ENCODE data around the gene ARSD. TPM values are rescaled to one million over a fixed set of nuclear protein-coding genes. Genes with fewer than 3 reads are reported as not detected.
"Not testable (repeated sequence)": the region's sequence is repeated elsewhere in the genome, so short reads cannot be mapped to it uniquely, and the experiment has no call there.

Gene ARSD
- total RNA-seq, 2 experiments from 2014 or later, result 0.98 to 1.2 TPM

GRCh38 chrX:2907295-2907694, 21.8 kb downstream of the ARSD start:
- DNase-seq (no peak), ATAC-seq (no peak)
- no peak overlapping the region for H3K4me3 Mint-ChIP-seq
- POLR2A ChIA-PET, result no interaction called here
- intact Hi-C loops (cut with micrococcal nuclease), result no loop called here
- H3K4me1 Mint-ChIP-seq (ENCODE audit: low read depth), result no peaks in the 10 kb centered on the region
- H3K27ac Mint-ChIP-seq, result no peak overlapping the region
- CTCF ChIA-PET, result no interaction called here
- peaks cover 4% of the 10 kb centered on the region for H3K9me3 Mint-ChIP-seq
- TF ChIP-seq CTCF (IDR thresholded peaks at IDR 0.05), result no peak
- H3K27me3 Mint-ChIP-seq, result no peaks in the 10 kb centered on the region
- peaks cover 2% of the 10 kb centered on the region for H3K36me3 Mint-ChIP-seq (ENCODE audit: low read depth)

GRCh38 chrX:2903366-2903765, 25.8 kb downstream of the ARSD start:
- no peak for TF ChIP-seq CTCF (IDR thresholded peaks at IDR 0.05)
- peaks cover 2% of the 10 kb centered on the region for H3K4me1 Mint-ChIP-seq (ENCODE audit: low read depth)
- H3K36me3 Mint-ChIP-seq (ENCODE audit: low read depth), result peaks cover 2% of the 10 kb centered on the region
- no peak for ATAC-seq
- intact Hi-C loops (cut with micrococcal nuclease), result no loop called here
- H3K4me3 Mint-ChIP-seq, result no peak overlapping the region
- POLR2A ChIA-PET, result no interaction called here
- DNase-seq, result no peak
- H3K9me3 Mint-ChIP-seq, result peaks cover 4% of the 10 kb centered on the region
- H3K27ac Mint-ChIP-seq, result no peak overlapping the region
- CTCF ChIA-PET, result no interaction called here
- no peaks in the 10 kb centered on the region for H3K27me3 Mint-ChIP-seq

GRCh38 chrX:2902841-2903240, 26.3 kb downstream of the ARSD start:
- Mint-ChIP-seq H3K36me3 (ENCODE audit: low read depth) (peaks cover 2% of the 10 kb centered on the region), H3K27me3 (no peaks in the 10 kb centered on the region), H3K4me3 (no peak overlapping the region), H3K9me3 (peaks cover 4% of the 10 kb centered on the region), H3K27ac (no peak overlapping the region), H3K4me1 (ENCODE audit: low read depth) (peaks cover 7% of the 10 kb centered on the region)
- POLR2A ChIA-PET, result no interaction called here
- intact Hi-C loops (cut with micrococcal nuclease), result no loop called here
- DNase-seq (no peak), ATAC-seq (no peak)
- CTCF ChIA-PET, result no interaction called here
- no peak for TF ChIP-seq CTCF (IDR thresholded peaks at IDR 0.05)

- Mint-ChIP-seq H3K4me1 (ENCODE audit: low read depth) (peaks cover 14% of the 10 kb centered on the region), H3K27ac (no peak overlapping the region), H3K27me3 (no peaks in the 10 kb centered on the region), H3K36me3 (ENCODE audit: low read depth) (peaks cover 2% of the 10 kb centered on the region), H3K9me3 (peaks cover 4% of the 10 kb centered on the region), H3K4me3 (no peak overlapping the region)
- intact Hi-C loops (cut with micrococcal nuclease), result no loop called here
- POLR2A ChIA-PET, result no interaction called here
- ATAC-seq (no peak), DNase-seq (no peak)
- TF ChIP-seq CTCF (IDR thresholded peaks at IDR 0.05), result no peak
- CTCF ChIA-PET, result no interaction called here
These were observed 27.6 kb downstream of the ARSD start for GRCh38 chrX:2901367-2902036.

GRCh38 chrX:2898846-2899512, 30.2 kb downstream of the ARSD start:
- intact Hi-C loops (cut with micrococcal nuclease), result no loop called here
- Mint-ChIP-seq H3K4me3 (no peak overlapping the region), H3K36me3 (ENCODE audit: low read depth) (no peaks in the 10 kb centered on the region), H3K9me3 (peaks cover 4% of the 10 kb centered on the region), H3K4me1 (ENCODE audit: low read depth) (peaks cover 14% of the 10 kb centered on the region), H3K27me3 (no peaks in the 10 kb centered on the region), H3K27ac (no peak overlapping the region)
- DNase-seq, result no peak
- ATAC-seq, result no peak
- CTCF ChIA-PET, result no interaction called here
- POLR2A ChIA-PET, result no interaction called here
- no peak for TF ChIP-seq CTCF (IDR thresholded peaks at IDR 0.05)

GRCh38 chrX:2897690-2898623, 31.2 kb downstream of the ARSD start:
- peaks cover 15% of the 10 kb centered on the region for H3K4me1 Mint-ChIP-seq (ENCODE audit: low read depth)
- H3K9me3 Mint-ChIP-seq; H3K4me3 Mint-ChIP-seq; POLR2A ChIA-PET; H3K27me3 Mint-ChIP-seq; intact Hi-C loops (cut with micrococcal nuclease); H3K36me3 Mint-ChIP-seq (ENCODE audit: low read depth); CTCF ChIA-PET: not testable (repeated sequence)
- ATAC-seq, result peak; percentile 79
- H3K27ac Mint-ChIP-seq, result peak overlapping the region; percentile 25
- peak; percentile 30 for DNase-seq

Data from activated CD8-positive, alpha-beta T cell treated with anti-CD3 and anti-CD28 coated beads for 36 hours (primary cell).